Stomach (tissue), 9 donors: ENCODE results near the gene MTMR12. TPM values are rescaled to one million over a fixed set of nuclear protein-coding genes. Genes with fewer than 3 reads are reported as not detected.

Experiments used
- DNase-seq, 2 donors: peaks; one replicate each; pipeline versions ENCODE4 v3.0.0 to v3.0.0-alpha.2; 2013 to 2019
- H3K27ac ChIP-seq, 5 donors: fragments of 200-600 bp in 4 of 5; sonication (generic) in 4 of 5; one replicate each; pipeline ENCODE4 v1.5.1; 2013 to 2019; ENCODE audit warnings: mild to moderate bottlenecking in 1 of 5, moderate library complexity in 1 of 5
- H3K27me3 ChIP-seq, 3 donors: fragments of 200-600 bp; sonication (generic); one replicate each; pipeline ENCODE4 v1.5.1; 2017 to 2019; ENCODE audit warnings: mixed run types in 1 of 3
- H3K36me3 ChIP-seq, 4 donors: fragments of 200-600 bp; sonication (generic); 1 replicate in 3 of 4; 2 replicates in 1 of 4; pipeline ENCODE4 v1.5.1; 2016 to 2019
- H3K4me1 ChIP-seq, 4 donors: fragments of 200-600 bp; sonication (generic); one replicate each; pipeline ENCODE4 v1.5.1; 2016 to 2019
- H3K4me3 ChIP-seq, 4 donors: fragments of 200-600 bp; sonication (generic) in 3 of 4; one replicate each; pipeline ENCODE4 v1.5.1; 2016 to 2019; ENCODE audit warnings: mild to moderate bottlenecking in 1 of 4
- H3K9me3 ChIP-seq, 4 donors: fragments of 200-600 bp; sonication (generic); one replicate each; pipeline ENCODE4 v1.5.1; 2016 to 2019
- CTCF ChIP-seq, 7 experiments: fragments of 450-650 bp in 4 of 7; fragments of 200-600 bp in 3 of 7; sonication (generic) in 3 of 7; IDR thresholded peaks; one replicate each; pipeline ENCODE4 v1.5.1; 2016 to 2019; ENCODE audit warnings: antibody characterized with exemption in 7 of 7, control low read depth in 2 of 7, mild to moderate bottlenecking in 1 of 7
- EP300 ChIP-seq: sonication (generic); formaldehyde crosslinking; IDR thresholded peaks from one replicate; pipeline ENCODE4 v1.6.1; 2017; ENCODE audit warnings: antibody characterized with exemption
- POLR2A ChIP-seq, 4 donors: fragments of 450-650 bp; IDR thresholded peaks; one replicate each; pipeline ENCODE4 v1.6.1; 2016; ENCODE audit warnings: antibody characterized with exemption in 4 of 4, control low read depth in 2 of 4, mild to moderate bottlenecking in 1 of 4, moderate library complexity in 1 of 4
- POLR2AphosphoS5 ChIP-seq, 3 donors: sonication (generic); formaldehyde crosslinking; IDR thresholded peaks; one replicate each; pipeline ENCODE4 v1.6.1; 2016; ENCODE audit warnings: antibody characterized with exemption in 3 of 3
- WGBS, 5 donors: extraction: QIAGEN DNeasy Blood & Tissue Kit in 3 of 5; methylation state at CpG; one replicate each; pipeline versions ENCODE4 v1.1.5 to v1.1.7; 2013 to 2018; 5-methylcytosine and 5-hydroxymethylcytosine counted together
- intact Hi-C: fragments of 100-400 bp; cut with DNase I; formaldehyde crosslinking; loops from one replicate; pipeline ENCODE4 v1.15.1; 2023; ENCODE audit warnings: low total_unique reads
- polyA plus RNA-seq, 3 donors: library from polyadenylated mRNA; stranded (reverse); fragments of 200-250 nt; gene quantifications; one replicate each; pipeline ENCODE4 v1.2.3, GENCODE V29; 2013
- total RNA-seq, 5 donors: library from RNA; depleted of rRNA; stranded (reverse); fragments of >200 nt; gene quantifications; one replicate each; pipeline versions ENCODE4 v1.1.0 to v1.2.3, GENCODE V29; 2014 to 2016
- donor health status: healthy with polysubstance abuse.
- donor health status: Bipolar disorder and iron deficiency.
- donor health status: healthy.

Gene MTMR12
- total and polyA plus RNA-seq, 8 donors, result 7.2 to 51.9 (median 38.8) TPM

DNA sequence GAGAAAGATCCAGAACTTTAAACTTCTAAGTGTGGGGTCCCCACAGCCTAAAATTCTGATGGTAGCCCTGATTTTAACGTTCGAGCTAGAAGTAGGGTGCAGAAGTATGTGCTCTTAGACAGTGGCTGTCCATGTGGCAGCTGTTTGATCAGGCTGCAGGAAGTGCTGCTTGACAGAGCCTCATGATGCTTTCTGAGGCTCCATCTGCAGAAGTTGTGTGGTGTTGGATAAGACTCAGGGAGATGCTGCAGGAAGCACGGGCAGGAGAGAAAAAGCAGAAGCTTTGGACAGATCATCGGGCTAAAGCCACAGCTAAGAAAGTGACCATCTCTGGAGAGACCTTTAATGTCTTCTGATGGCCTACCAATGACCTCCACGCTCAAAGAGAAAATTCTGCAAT, 8.1 kb downstream of the MTMR12 start:
- TF ChIP-seq EP300, result no peak
- TF ChIP-seq CTCF (IDR thresholded peaks at IDR 0.05), result no peak
- no peak for TF ChIP-seq POLR2A (IDR thresholded peaks at IDR 0.05)
- no peak for TF ChIP-seq POLR2AphosphoS5 (IDR thresholded peaks at IDR 0.05)
- DNase-seq, result no peak
- Histone ChIP-seq H3K27ac (peak overlapping the region in 4 of 5 donors; percentile 75 to 91 (median 81)), H3K36me3 (peaks cover 0 to 9% (median 0%) of the 10 kb centered on the region in 4 donors), H3K27me3 (no peaks in the 10 kb centered on the region), H3K4me1 (peaks cover 53 to 100% (median 76%) of the 10 kb centered on the region in 4 donors), H3K9me3 (no peaks in the 10 kb centered on the region), H3K4me3 (no peak overlapping the region)
- intact Hi-C loops, result no loop called here
- WGBS, 5 donors, result 58 to 68% (median 64%) methylated on average over 5 of the region's 5 CpGs

DNA sequence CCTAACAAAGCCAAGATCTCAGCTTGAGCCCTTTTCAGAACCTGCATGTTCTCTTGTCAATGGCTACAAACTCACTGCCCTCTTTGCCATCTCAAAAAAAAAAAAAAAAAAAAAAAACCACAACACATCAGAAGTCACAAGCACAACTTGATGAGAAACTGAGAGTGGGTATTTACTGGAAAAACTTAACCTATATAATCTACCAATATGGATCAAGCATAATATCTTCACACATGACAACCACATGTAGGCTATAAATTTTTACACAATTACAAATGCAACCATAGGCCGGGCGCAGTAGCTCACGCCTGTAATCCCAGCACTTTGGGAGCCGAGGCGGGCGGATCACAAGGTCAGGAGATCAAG, 9.0 kb downstream of the MTMR12 start:
- H3K4me3 ChIP-seq, result no peak overlapping the region
- H3K9me3 ChIP-seq, result no peaks in the 10 kb centered on the region
- intact Hi-C loops, result no loop called here
- WGBS, 5 donors, result 91 to 96% (median 94%) methylated on average over 6 of the region's 6 CpGs
- DNase-seq, result no peak
- TF ChIP-seq POLR2A (IDR thresholded peaks at IDR 0.05) (no peak), EP300 (no peak), CTCF (IDR thresholded peaks at IDR 0.05) (no peak), POLR2AphosphoS5 (IDR thresholded peaks at IDR 0.05) (no peak)
- peak overlapping the region; percentile 50 to 91 (median 80) for H3K27ac ChIP-seq
- H3K27me3 ChIP-seq, result no peaks in the 10 kb centered on the region
- peaks cover 48 to 99% (median 74%) of the 10 kb centered on the region in 4 donors for H3K4me1 ChIP-seq
- H3K36me3 ChIP-seq, result peaks cover 0 to 10% (median 0%) of the 10 kb centered on the region in 4 donors

DNA sequence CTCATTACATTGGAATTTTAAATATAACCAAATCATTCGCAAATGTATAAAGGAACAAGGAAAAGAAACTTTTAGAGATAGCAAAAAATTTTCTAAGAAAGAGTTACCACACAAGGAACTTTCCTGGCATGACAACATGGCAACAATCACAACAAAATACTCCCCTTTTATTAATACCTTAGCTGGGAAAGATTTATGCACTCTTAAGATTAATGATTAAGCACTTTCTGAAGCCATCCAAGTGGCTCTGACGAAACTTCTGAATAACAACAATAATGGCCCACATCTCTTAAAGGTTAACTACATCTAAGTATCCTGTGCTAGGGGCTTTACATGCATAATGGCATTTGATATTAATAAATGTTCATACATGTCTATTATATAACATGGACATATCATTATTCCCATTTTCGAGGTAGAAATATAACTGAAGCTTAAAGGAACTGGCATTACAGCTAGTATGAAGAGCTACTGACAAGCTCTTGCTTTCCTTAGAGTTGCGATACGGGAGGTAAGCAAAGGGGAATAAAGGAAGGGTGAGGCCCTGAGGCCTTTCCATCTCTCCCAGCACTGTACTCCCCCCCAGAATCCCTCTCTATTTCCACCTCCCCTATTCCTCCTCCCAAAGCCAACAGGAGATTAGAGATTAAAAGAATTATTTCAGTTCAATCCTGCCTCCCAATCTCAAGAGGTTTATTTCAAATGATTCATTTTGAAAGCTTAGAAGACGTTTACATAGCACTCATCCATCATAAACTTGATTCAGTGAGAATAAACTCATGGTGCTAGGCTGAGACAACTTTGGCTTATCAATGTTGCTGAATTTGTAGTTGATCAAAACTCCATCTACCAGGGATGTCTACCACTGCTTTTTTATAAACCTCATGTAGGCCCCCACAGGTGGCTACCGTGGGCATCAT, 9.6 kb downstream of the MTMR12 start:
- peak overlapping the region; percentile 75 to 91 (median 82) for H3K27ac ChIP-seq
- 33 to 53% (median 39%) methylated on average over 7 of the region's 7 CpGs for WGBS, 5 donors
- H3K36me3 ChIP-seq, result peaks cover 0 to 10% (median 0%) of the 10 kb centered on the region in 4 donors

More for the DNA sequence above, 9.6 kb downstream of the MTMR12 start:
- intact Hi-C loops, result no loop called here
- Histone ChIP-seq H3K4me1 (peaks cover 43 to 98% (median 72%) of the 10 kb centered on the region in 4 donors), H3K9me3 (no peaks in the 10 kb centered on the region), H3K4me3 (no peak overlapping the region), H3K27me3 (no peaks in the 10 kb centered on the region)
- DNase-seq, result peak in 1 of 2 donors; percentile 58
- TF ChIP-seq POLR2AphosphoS5 (IDR thresholded peaks at IDR 0.05), result no peak
- TF ChIP-seq CTCF (IDR thresholded peaks at IDR 0.05), result no peak
- no peak for TF ChIP-seq EP300
- no peak for TF ChIP-seq POLR2A (IDR thresholded peaks at IDR 0.05)
